K562 (cell line): ENCODE measurements around the gene MYO15B.

Source experiments
- CREB3 ChIP-seq: fragments of 450-650 bp; conservative IDR thresholded peaks from 2 replicates; pipeline ENCODE4 v1.6.1; 2016; ENCODE audit warnings: missing genetic modification characterization, low read depth, mild to moderate bottlenecking, missing compliant biosample characterization, moderate library complexity
- DNMT1 ChIP-seq: fragments of 450-650 bp; IDR thresholded peaks from 2 replicates; pipeline ENCODE4 v1.6.1; 2016; ENCODE audit warnings: antibody characterized with exemption, mild to moderate bottlenecking
- ETS1 ChIP-seq: conservative IDR thresholded peaks from 2 replicates; pipeline ENCODE4 v1.6.1; 2011; ENCODE audit warnings: low read depth, mild to moderate bottlenecking, low read length; ENCODE audit not compliant: control insufficient read depth
- EZH2 ChIP-seq: IDR thresholded peaks from 2 replicates; pipeline ENCODE4 v1.6.1; 2012; ENCODE audit warnings: low read depth, mild to moderate bottlenecking, inconsistent platforms, low read length, borderline replicate concordance
- JUND ChIP-seq, 2 experiments: IDR thresholded peaks; 2 replicates in 1 of 2; 3 replicates in 1 of 2; pipeline ENCODE4 v1.6.1; 2011; ENCODE audit warnings: borderline replicate concordance in 2 of 2, low read depth in 2 of 2, low read length in 2 of 2, improper control_type of control experiment in 1 of 2, missing biosample characterization in 1 of 2, missing genetic modification characterization in 1 of 2, missing genetic modification reagents in 1 of 2
- RAD51 ChIP-seq: fragments of 450-650 bp; IDR thresholded peaks from 2 replicates; pipeline ENCODE4 v1.7.1; 2016; ENCODE audit warnings: low read depth, mild to moderate bottlenecking, borderline replicate concordance
- RB1 ChIP-seq: fragments of 450-650 bp; IDR thresholded peaks from 2 replicates; pipeline ENCODE4 v1.6.1; 2017; ENCODE audit warnings: low read depth, mild to moderate bottlenecking
- SRF ChIP-seq, 2 experiments: fragments of 250-450, 450-650 bp in 1 of 2; sonication (Bioruptor Pico) in 1 of 2; sonication (generic) in 1 of 2; formaldehyde crosslinking; IDR thresholded peaks; 2 replicates each; pipeline versions ENCODE4 v1.5.0 to v1.5.1; 2020 to 2022; ENCODE audit warnings: mild to moderate bottlenecking in 1 of 2, missing genetic modification reagents in 1 of 2
- TF ChIP-seq, protein P1 (sequence below), 2 experiments: fragments of 450-650 bp; formaldehyde crosslinking in 1 of 2; IDR thresholded peaks; 2 replicates each; pipeline versions ENCODE4 v1.4.0 to v1.6.1; 2014 to 2020; ENCODE audit warnings: mild to moderate bottlenecking in 2 of 2, borderline replicate concordance in 1 of 2, low read depth in 1 of 2

DNA sequence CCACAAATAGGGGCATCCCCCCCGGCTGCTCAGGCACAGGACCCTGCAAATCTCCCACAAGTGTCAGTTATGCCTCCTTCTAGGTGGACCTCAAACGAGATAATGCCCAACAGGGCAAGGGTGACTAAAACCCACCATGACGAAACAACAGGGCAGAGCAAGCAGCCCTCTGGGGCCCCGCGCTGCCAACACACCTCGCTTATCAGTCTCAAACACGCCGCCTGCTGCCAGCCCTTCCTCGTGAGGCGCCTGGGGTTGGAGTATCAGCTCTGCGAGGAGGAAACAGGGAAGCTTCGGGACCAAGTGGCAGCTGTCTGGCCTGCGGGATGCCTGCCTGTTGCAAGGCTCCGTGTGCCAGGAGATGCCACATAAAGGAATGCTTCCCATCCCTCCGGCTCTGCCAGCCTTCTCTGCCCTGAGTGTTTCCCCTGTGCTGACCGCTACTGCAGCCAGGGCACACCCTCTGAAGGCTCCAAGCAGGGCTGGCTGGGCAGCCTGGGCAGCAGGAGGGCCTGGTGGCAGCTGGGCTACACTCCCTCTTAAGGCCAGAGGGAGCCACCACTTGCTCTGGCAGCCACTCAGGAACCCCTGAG, 48.1 kb downstream of the MYO15B start:
- TF ChIP-seq ETS1 = no peak
- no peak for TF ChIP-seq EZH2
- TF ChIP-seq SRF (CRISPR knock-in tag; IDR thresholded peaks at IDR 0.05) = no peak
- no peak for TF ChIP-seq DNMT1
- TF ChIP-seq, protein P1, sequence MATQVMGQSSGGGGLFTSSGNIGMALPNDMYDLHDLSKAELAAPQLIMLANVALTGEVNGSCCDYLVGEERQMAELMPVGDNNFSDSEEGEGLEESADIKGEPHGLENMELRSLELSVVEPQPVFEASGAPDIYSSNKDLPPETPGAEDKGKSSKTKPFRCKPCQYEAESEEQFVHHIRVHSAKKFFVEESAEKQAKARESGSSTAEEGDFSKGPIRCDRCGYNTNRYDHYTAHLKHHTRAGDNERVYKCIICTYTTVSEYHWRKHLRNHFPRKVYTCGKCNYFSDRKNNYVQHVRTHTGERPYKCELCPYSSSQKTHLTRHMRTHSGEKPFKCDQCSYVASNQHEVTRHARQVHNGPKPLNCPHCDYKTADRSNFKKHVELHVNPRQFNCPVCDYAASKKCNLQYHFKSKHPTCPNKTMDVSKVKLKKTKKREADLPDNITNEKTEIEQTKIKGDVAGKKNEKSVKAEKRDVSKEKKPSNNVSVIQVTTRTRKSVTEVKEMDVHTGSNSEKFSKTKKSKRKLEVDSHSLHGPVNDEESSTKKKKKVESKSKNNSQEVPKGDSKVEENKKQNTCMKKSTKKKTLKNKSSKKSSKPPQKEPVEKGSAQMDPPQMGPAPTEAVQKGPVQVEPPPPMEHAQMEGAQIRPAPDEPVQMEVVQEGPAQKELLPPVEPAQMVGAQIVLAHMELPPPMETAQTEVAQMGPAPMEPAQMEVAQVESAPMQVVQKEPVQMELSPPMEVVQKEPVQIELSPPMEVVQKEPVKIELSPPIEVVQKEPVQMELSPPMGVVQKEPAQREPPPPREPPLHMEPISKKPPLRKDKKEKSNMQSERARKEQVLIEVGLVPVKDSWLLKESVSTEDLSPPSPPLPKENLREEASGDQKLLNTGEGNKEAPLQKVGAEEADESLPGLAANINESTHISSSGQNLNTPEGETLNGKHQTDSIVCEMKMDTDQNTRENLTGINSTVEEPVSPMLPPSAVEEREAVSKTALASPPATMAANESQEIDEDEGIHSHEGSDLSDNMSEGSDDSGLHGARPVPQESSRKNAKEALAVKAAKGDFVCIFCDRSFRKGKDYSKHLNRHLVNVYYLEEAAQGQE (IDR thresholded peaks at IDR 0.05; ENCODE audit: borderline replicate concordance) = no peak
- TF ChIP-seq, protein P1 (CRISPR knock-in tag; IDR thresholded peaks at IDR 0.05; ENCODE audit: low read depth) = no peak
- TF ChIP-seq RAD51 = no peak
- TF ChIP-seq CREB3 = no peak
- TF ChIP-seq JUND (IDR thresholded peaks at IDR 0.05; ENCODE audit: borderline replicate concordance, low read depth, low read length) = no peak
- TF ChIP-seq JUND (tag; IDR thresholded peaks at IDR 0.05; ENCODE audit: borderline replicate concordance, low read depth, low read length) = no peak
- TF ChIP-seq RB1 = no peak
